ENCODE measurements around the gene FCRL5.

The FCRL5 gene

GRCh38 chr1:157495285-157495684 is 57.0 kb downstream of the FCRL5 start:
- Histone ChIP-seq H4K20me1 (ENCODE audit: insufficient read depth, low read length, poor library complexity, severe bottlenecking) (no peaks in the 10 kb centered on the region), H3K36me3 (ENCODE audit: insufficient read depth, low read length) (no peaks in the 10 kb centered on the region), H3K4me3 (ENCODE audit: low read length, poor library complexity, severe bottlenecking) (no peak overlapping the region), H3F3A (ENCODE audit: low read depth) (no peaks in the 10 kb centered on the region), H3K27me3 (ENCODE audit: insufficient read depth, low read length, poor library complexity, severe bottlenecking) (no peaks in the 10 kb centered on the region), H3K4me1 (ENCODE audit: insufficient read depth, low read length, poor library complexity, severe bottlenecking) (peaks cover 5% of the 10 kb centered on the region), H3K9me2 (replicated peaks; ENCODE audit: low read depth, low read length) (no peaks in the 10 kb centered on the region), H3K4me2 (ENCODE audit: low read depth, low read length, poor library complexity, severe bottlenecking) (no peak overlapping the region), H3K9ac (ENCODE audit: low read depth, low read length, poor library complexity, severe bottlenecking) (no peak overlapping the region), H2AFZ (ENCODE audit: low read length) (no peak overlapping the region), H3K79me2 (ENCODE audit: insufficient read depth, low read length) (no peaks in the 10 kb centered on the region), H3K9me3 (ENCODE audit: insufficient read depth, low read depth, low read length) (no peaks in the 10 kb centered on the region)
- TF ChIP-seq CTCF (conservative IDR thresholded peaks at IDR 0.05; ENCODE audit: low read length) (no peak), EZH2phosphoT487 (IDR thresholded peaks at IDR 0.05; ENCODE audit: borderline replicate concordance) (no peak)

- Histone ChIP-seq H2AFZ (ENCODE audit: low read length) (no peak overlapping the region), H3K9me2 (replicated peaks; ENCODE audit: low read depth, low read length) (no peaks in the 10 kb centered on the region), H3K4me2 (ENCODE audit: low read depth, low read length, poor library complexity, severe bottlenecking) (no peak overlapping the region), H3K4me3 (ENCODE audit: low read length, poor library complexity, severe bottlenecking) (no peak overlapping the region), H3K4me1 (ENCODE audit: insufficient read depth, low read length, poor library complexity, severe bottlenecking) (peaks cover 5% of the 10 kb centered on the region), H3K27me3 (ENCODE audit: insufficient read depth, low read length, poor library complexity, severe bottlenecking) (no peaks in the 10 kb centered on the region), H3F3A (ENCODE audit: low read depth) (no peaks in the 10 kb centered on the region), H3K9ac (ENCODE audit: low read depth, low read length, poor library complexity, severe bottlenecking) (no peak overlapping the region), H3K9me3 (ENCODE audit: insufficient read depth, low read depth, low read length) (no peaks in the 10 kb centered on the region), H4K20me1 (ENCODE audit: insufficient read depth, low read length, poor library complexity, severe bottlenecking) (no peaks in the 10 kb centered on the region), H3K79me2 (ENCODE audit: insufficient read depth, low read length) (no peaks in the 10 kb centered on the region), H3K36me3 (ENCODE audit: insufficient read depth, low read length) (no peaks in the 10 kb centered on the region)
- TF ChIP-seq EZH2phosphoT487 (IDR thresholded peaks at IDR 0.05; ENCODE audit: borderline replicate concordance) (no peak), CTCF (conservative IDR thresholded peaks at IDR 0.05; ENCODE audit: low read length) (no peak)
These were observed 58.2 kb downstream of the FCRL5 start for GRCh38 chr1:157494093-157494492.

- no peaks in the 10 kb centered on the region for H3K79me2 ChIP-seq (ENCODE audit: insufficient read depth, low read length)
- no peaks in the 10 kb centered on the region for H3K9me3 ChIP-seq (ENCODE audit: insufficient read depth, low read depth, low read length)
- H3K9ac ChIP-seq (ENCODE audit: low read depth, low read length, poor library complexity, severe bottlenecking): no peak overlapping the region
- H2AFZ ChIP-seq (ENCODE audit: low read length): no peak overlapping the region
- H3F3A ChIP-seq (ENCODE audit: low read depth): no peaks in the 10 kb centered on the region
- no peaks in the 10 kb centered on the region for H3K27me3 ChIP-seq (ENCODE audit: insufficient read depth, low read length, poor library complexity, severe bottlenecking)
- TF ChIP-seq CTCF (conservative IDR thresholded peaks at IDR 0.05; ENCODE audit: low read length) (peak; percentile 70), EZH2phosphoT487 (IDR thresholded peaks at IDR 0.05; ENCODE audit: borderline replicate concordance) (no peak)
- H3K36me3 ChIP-seq (ENCODE audit: insufficient read depth, low read length): no peaks in the 10 kb centered on the region
- no peaks in the 10 kb centered on the region for H3K9me2 ChIP-seq (replicated peaks; ENCODE audit: low read depth, low read length)
- peaks cover 9% of the 10 kb centered on the region for H3K4me1 ChIP-seq (ENCODE audit: insufficient read depth, low read length, poor library complexity, severe bottlenecking)
- no peak overlapping the region for H3K4me3 ChIP-seq (ENCODE audit: low read length, poor library complexity, severe bottlenecking)
- H3K4me2 ChIP-seq (ENCODE audit: low read depth, low read length, poor library complexity, severe bottlenecking): peak overlapping the region; percentile 35
- H4K20me1 ChIP-seq (ENCODE audit: insufficient read depth, low read length, poor library complexity, severe bottlenecking): no peaks in the 10 kb centered on the region
These were observed 61.7 kb downstream of the FCRL5 start for GRCh38 chr1:157490467-157491165.
